ENCODE results near the gene TEX22. TPM values are rescaled to one million over a fixed set of nuclear protein-coding genes. Genes with fewer than 3 reads are reported as not detected.

TEX22 gene
- total and polyA plus RNA-seq, 2 donors (not counting 1 experiment from before 2014, with no cell fraction given), result 0.05 to 0.33 TPM

DNA sequence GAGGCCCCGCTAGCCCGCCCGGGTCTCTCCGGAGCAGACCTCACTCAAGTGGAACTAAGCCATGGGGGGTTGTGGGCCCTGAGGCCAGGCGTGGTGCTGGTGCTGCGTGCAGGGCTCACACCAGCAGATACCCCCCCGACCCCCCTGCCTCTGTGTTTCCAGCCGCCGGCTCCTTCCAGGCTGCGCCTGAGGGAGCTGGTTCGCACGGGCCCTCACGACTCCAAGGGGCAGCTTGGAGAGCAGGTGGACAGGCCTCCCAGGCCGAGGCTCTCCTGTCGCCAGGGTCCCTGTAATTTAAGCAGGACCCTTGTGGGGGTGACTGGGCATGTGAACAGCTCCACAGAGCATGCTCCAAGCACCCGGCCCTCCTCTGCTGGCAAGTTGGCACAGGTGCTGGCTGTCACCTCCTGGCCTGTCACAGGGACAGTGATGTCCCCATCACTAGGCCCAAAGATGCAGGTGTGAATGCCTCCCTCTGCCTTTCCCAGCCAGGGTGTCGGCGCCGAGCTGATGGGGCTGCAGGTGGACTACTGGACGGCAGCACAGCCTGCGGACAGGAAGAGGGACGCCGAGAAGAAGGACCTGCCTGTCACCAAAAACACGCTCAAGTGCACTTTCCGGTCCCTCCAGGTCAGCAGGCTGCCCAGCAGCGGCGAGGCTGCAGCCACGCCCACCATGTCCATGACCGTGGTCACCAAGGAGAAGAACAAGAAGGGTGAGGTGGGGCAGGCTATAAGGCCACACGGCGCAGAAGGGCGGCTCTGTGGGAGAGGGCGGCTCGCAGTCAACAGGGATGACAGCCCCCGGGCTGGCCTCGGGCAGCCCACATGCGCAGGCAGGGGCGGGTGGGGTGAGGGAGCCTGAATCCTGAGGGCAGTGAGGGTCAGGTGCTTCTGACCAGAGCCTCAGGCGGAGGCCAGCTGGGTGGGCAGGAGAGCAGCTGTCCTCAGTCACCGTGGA, 5.9 kb upstream of the TEX22 start:
- H2AFZ ChIP-seq (ENCODE audit: low read length), result no peak overlapping the region
- no peak for DNase-seq (ENCODE audit: low read depth in 2 of 2)
- H3K27me3 ChIP-seq (ENCODE audit: control insufficient read depth, insufficient read depth, low read length), result no peaks in the 10 kb centered on the region
- H3K4me1 ChIP-seq (ENCODE audit: control insufficient read depth, extremely low read depth, insufficient read depth, low read length), result no peaks in the 10 kb centered on the region
- H3K4me2 ChIP-seq (ENCODE audit: extremely low read depth, insufficient read depth, low read length), result no peak overlapping the region
- no peak overlapping the region for H3K4me3 ChIP-seq (replicated peaks in 1 of 4; ENCODE audit: control extremely low read depth in 1 of 4, insufficient read depth in 1 of 4, low read depth in 3 of 4, low read length in 4 of 4)
- H3K9ac ChIP-seq (ENCODE audit: insufficient read depth, low read length), result no peak overlapping the region
- H3K27ac ChIP-seq (ENCODE audit: insufficient read depth, low read length), result no peak overlapping the region
- H3K79me2 ChIP-seq (ENCODE audit: control insufficient read depth, insufficient read depth, low read length), result no peaks in the 10 kb centered on the region
- no peaks in the 10 kb centered on the region for H3K9me3 ChIP-seq (ENCODE audit: control insufficient read depth, insufficient read depth, low read depth, low read length)
- H4K20me1 ChIP-seq (ENCODE audit: control insufficient read depth, extremely low read depth, insufficient read depth, low read length), result no peaks in the 10 kb centered on the region
- H3K36me3 ChIP-seq (ENCODE audit: control insufficient read depth, insufficient read depth, low read length), result peaks cover 2% of the 10 kb centered on the region
- no peak for TF ChIP-seq EZH2 (IDR thresholded peaks at IDR 0.05; ENCODE audit: low read length, missing control alignments)
- TF ChIP-seq, protein P1, sequence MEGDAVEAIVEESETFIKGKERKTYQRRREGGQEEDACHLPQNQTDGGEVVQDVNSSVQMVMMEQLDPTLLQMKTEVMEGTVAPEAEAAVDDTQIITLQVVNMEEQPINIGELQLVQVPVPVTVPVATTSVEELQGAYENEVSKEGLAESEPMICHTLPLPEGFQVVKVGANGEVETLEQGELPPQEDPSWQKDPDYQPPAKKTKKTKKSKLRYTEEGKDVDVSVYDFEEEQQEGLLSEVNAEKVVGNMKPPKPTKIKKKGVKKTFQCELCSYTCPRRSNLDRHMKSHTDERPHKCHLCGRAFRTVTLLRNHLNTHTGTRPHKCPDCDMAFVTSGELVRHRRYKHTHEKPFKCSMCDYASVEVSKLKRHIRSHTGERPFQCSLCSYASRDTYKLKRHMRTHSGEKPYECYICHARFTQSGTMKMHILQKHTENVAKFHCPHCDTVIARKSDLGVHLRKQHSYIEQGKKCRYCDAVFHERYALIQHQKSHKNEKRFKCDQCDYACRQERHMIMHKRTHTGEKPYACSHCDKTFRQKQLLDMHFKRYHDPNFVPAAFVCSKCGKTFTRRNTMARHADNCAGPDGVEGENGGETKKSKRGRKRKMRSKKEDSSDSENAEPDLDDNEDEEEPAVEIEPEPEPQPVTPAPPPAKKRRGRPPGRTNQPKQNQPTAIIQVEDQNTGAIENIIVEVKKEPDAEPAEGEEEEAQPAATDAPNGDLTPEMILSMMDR (conservative IDR thresholded peaks at IDR 0.05 in 1 of 2, IDR thresholded peaks at IDR 0.05 in 1 of 2; ENCODE audit: low read depth in 1 of 2, low read length in 2 of 2), result no peak

DNA sequence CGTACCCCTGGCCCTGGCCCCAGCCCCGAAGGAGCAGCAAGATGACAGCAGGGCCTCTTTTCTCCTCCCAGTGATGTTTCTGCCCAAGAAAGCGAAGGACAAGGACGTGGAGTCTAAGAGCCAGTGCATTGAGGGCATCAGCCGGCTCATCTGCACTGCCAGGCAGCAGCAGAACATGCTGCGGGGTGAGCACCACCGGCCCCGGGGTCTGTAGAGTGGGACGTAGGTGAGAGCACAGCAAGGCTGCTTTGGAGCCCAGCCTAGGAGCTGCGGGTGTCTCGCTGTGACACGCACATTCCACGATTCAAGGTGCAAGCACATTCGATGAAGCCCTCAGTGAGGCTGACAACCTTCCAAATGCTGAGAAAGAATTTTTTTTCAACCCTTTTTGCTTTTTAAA, 5.2 kb upstream of the TEX22 start:
- no peak for DNase-seq (ENCODE audit: low read depth in 2 of 2)

More for the DNA sequence above, 5.2 kb upstream of the TEX22 start:
- no peaks in the 10 kb centered on the region for H3K36me3 ChIP-seq (ENCODE audit: control insufficient read depth, insufficient read depth, low read length)
- H3K9me3 ChIP-seq (ENCODE audit: control insufficient read depth, insufficient read depth, low read depth, low read length), result no peaks in the 10 kb centered on the region
- H3K4me2 ChIP-seq (ENCODE audit: extremely low read depth, insufficient read depth, low read length), result no peak overlapping the region
- H2AFZ ChIP-seq (ENCODE audit: low read length), result no peak overlapping the region
- no peaks in the 10 kb centered on the region for H4K20me1 ChIP-seq (ENCODE audit: control insufficient read depth, extremely low read depth, insufficient read depth, low read length)
- no peak overlapping the region for H3K27ac ChIP-seq (ENCODE audit: insufficient read depth, low read length)
- TF ChIP-seq, protein P1 (conservative IDR thresholded peaks at IDR 0.05 in 1 of 2, IDR thresholded peaks at IDR 0.05 in 1 of 2; ENCODE audit: low read depth in 1 of 2, low read length in 2 of 2), result no peak
- no peak for TF ChIP-seq EZH2 (IDR thresholded peaks at IDR 0.05; ENCODE audit: low read length, missing control alignments)
- no peak overlapping the region for H3K9ac ChIP-seq (ENCODE audit: insufficient read depth, low read length)
- H3K4me3 ChIP-seq (replicated peaks in 1 of 4; ENCODE audit: control extremely low read depth in 1 of 4, insufficient read depth in 1 of 4, low read depth in 3 of 4, low read length in 4 of 4), result no peak overlapping the region
- no peaks in the 10 kb centered on the region for H3K27me3 ChIP-seq (ENCODE audit: control insufficient read depth, insufficient read depth, low read length)
- H3K4me1 ChIP-seq (ENCODE audit: control insufficient read depth, extremely low read depth, insufficient read depth, low read length), result no peaks in the 10 kb centered on the region
- H3K79me2 ChIP-seq (ENCODE audit: control insufficient read depth, insufficient read depth, low read length), result no peaks in the 10 kb centered on the region

Data from fibroblast of lung (primary cell).